ENCODE data around the gene PITRM1.
"Not testable (repeated sequence)": the region's sequence is repeated elsewhere in the genome, so short reads cannot be mapped to it uniquely, and the experiment has no call there.

PITRM1 gene

GRCh38 chr10:3198900-3199299 is 26.3 kb upstream of the PITRM1 start:
- FAIRE-seq = no peak

- peak; percentile 87 for FAIRE-seq
These were observed 24.9 kb upstream of the PITRM1 start for GRCh38 chr10:3197348-3198003.

DNA sequence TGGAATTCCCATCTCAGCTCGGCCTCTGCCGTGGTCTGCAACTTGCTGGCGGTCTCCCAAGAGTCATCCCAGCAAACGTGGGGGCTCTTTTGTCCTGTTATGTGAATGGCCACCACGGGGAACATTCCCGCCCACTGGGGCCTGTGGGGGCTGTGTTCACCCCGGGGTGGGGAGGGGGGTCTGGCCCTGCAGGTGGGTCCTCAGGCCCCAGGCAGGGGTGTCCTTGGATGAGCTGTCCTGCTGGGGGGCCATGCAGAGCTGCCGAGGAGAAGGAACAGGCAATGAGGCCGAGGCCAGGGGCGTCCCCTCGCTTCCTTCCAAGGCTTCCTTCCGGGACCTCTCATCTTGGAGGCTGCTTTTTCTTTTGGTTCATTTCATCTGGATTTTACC is 24.4 kb upstream of the PITRM1 start:
- FAIRE-seq = no peak

GRCh38 chr10:3196482-3196881 is 23.9 kb upstream of the PITRM1 start:
- no peak for FAIRE-seq

DNA sequence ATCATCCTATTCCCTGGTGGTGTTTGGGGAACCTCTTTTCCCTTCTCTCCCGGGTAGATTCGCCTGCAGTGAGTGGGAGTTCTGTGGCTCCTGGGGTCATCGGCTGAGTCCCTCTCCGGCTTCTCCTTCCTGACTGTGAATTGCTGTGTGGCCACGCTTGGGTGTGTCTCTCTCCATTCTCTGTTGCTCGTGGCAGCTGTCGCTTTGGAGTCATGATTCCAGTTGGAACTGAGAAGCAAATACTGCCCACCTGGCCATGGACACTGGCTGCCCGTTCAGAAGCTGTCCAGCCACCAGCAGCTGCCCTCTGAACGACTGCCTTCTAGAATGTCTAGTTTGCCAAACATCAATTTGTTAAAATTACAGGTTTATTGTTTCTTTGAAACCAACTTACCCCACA is 23.1 kb upstream of the PITRM1 start:
- no peak for FAIRE-seq

- no peak for FAIRE-seq
These were observed 22.7 kb upstream of the PITRM1 start for GRCh38 chr10:3195286-3195685.

- no peak for FAIRE-seq
These were observed 22.3 kb upstream of the PITRM1 start for GRCh38 chr10:3194871-3195270.

GRCh38 chr10:3193751-3194150 is 21.2 kb upstream of the PITRM1 start:
- FAIRE-seq = no peak

DNA sequence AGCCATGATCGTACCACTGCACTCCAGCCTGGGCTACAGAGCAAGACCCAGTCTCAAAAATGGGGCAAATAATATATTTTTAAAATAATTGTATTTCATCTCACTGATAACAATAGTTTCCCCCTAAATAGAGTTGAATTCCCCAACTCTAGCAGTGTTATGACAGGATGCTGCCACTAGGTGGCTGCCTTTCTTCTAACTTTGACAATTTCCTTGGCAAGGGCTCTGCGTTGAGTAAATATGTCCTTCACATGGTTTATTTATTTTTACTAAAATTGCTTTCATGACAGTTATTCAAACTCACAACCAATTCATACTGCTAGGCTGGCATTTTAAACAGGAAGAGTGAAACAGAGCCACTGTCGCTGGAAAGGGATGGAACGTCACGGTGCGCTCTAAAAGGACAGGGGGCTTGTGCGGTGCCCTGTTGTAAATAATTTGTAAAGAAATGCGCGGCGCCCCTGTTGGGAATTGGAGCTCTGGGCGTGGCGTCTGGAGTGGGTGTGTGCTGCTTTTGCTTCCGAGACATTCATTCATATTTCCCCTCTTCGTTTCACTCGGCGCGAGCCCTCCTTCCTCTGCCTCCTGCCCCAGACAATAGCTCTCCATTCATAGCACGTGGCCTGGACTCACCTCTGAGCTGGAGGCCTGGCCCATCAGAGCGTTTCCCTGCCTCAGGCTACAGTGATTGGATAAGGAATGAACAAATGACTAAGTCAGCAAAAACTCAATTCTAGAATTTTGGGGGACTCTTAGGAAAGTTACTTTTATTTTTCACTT is 20.5 kb upstream of the PITRM1 start:
- peak; percentile 92 for FAIRE-seq

- no peak for FAIRE-seq
These were observed 18.2 kb upstream of the PITRM1 start for GRCh38 chr10:3190817-3191216.

DNA sequence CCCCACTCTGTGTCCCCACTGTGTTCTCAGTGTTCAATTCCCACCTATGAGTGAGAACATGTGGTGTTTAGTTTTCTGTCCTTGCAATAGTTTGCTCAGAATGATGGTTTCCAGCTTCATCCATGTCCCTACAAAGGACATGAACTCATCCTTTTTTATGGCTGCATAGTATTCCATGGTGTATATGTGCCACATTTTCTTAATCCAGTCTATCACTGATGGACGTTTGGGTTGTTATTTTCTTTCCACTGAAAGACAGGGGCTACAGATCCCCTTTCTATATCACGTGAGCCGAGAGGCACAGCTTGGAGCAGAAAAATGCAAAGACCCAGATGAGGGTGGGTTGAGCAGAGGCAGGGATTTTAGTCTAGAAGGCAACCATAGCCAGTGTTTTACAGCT is 14.6 kb upstream of the PITRM1 start:
- FAIRE-seq = not testable (repeated sequence)

- no peak for FAIRE-seq
These were observed 13.8 kb upstream of the PITRM1 start for GRCh38 chr10:3186368-3186767.

DNA sequence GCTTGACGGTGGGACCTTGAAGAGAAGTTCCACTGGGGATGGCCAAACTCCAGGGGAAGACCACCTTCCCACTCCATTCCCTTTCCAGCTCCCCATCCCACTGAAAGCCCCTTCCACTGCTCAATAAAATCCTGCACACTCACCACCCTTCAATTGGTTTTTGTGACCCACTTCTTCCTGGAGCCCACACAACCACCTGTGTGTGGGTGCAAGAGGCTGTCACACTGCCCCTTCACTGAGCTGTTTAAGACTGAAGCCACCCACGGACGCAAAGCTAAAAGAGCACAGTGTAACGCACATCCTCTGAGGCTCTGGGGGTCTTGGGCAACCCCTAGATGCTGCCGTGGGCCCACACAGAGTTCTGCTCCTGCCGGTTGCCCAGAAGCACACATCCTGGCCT is 12.8 kb upstream of the PITRM1 start:
- no peak for FAIRE-seq

DNA sequence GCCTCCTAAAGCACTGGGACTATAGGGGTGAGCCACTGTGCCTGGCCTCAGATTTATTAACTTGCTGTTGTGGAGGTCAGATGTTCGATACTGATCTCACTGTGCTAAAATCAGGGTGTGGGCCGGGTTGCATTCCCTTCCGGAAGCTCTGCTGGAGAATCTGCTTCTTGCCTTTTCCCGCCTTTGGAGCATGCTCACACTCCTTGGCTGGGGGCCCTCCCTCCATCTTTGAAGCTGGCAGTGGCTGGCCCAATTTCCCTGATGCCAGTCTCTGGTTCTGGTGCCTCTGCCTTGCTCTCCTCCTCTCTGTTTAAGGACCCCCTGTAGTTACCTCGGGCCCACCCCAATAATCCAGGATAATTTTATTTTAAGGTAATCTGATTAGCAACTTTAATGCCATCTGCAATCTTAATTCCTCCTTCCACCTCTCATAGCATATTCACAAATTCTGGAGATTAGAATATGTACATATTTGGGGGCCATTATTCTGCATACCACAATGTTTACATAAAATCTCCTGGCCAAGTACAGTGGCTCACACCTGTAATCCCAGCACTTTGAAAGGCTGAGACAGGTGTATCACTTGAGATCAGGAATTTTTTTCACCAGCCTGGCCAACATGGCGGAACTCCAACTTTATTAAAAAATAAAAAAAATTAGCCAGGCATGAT is 7.9 kb upstream of the PITRM1 start:
- FAIRE-seq = no peak

- no peak for FAIRE-seq
These were observed 6.6 kb upstream of the PITRM1 start for GRCh38 chr10:3179174-3179573.

- FAIRE-seq = no peak
These were observed 5.5 kb upstream of the PITRM1 start for GRCh38 chr10:3178042-3178441.

GRCh38 chr10:3173171-3173878 is 743 bp upstream of the PITRM1 start:
- FAIRE-seq = no peak

DNA sequence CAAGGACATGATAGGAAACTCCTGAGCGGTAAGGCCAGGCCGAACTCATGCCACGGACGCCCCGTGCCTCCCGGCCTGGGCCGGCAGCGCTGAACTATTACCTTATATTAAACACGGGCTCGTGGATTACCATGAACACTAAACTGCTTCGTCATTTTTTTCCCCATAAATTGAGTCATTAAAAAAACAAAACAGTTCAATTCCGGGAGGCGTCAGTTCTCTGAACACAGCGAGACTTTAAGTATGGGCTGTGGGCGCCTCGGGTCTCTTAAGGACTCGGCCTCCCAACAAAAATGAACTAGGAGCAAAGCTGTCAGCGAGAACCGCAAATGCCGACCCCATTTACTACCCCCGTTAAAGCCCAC is 519 bp downstream of the PITRM1 start:
- FAIRE-seq = no peak

DNA sequence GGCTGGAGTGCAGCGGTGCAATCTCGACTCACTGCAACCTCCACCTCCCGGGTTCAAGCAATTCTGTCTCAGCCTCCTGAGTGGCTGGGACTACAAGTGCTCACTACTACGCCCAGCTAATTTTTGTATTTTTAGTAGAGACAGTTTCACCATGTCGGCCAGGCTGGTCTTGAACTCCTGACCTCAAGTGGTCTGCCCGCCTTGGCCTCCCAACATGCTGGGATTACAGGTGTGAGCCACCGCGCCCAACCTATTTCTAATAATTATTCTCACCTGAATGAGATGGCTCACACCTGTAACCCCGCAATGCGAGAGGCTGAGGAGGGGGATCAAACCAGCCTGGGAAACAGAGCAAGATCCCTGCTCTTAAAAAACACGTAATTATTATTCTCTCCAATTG is 1.1 kb downstream of the PITRM1 start:
- not testable (repeated sequence) for FAIRE-seq

GRCh38 chr10:3169673-3170072 is 2.9 kb downstream of the PITRM1 start:
- no peak for FAIRE-seq

DNA sequence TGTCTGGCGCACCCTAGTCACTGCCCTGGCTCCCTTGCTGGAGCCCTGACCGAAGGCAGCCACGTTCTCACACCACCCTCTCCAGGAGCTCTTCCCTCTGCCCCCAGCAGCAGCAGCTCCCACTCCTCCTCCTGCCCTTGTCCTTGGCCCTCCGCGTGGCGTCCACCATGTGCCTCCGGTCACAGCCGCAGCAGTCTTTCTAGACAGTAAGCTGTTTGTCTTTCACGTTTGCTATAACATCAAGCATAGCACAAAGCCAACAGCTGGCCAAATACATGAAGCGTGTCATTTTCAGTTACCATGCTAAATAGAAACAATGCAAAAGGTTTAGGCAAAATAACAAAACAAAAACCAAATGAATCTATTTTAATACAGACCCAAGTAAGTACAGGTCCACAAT is 3.3 kb downstream of the PITRM1 start:
- FAIRE-seq = no peak

- FAIRE-seq = no peak
These were observed 4.8 kb downstream of the PITRM1 start for GRCh38 chr10:3167611-3168330.
